Thoracic aorta (tissue), 2 donors: ENCODE measurements around the gene SMAD9. TPM values are rescaled to one million over a fixed set of nuclear protein-coding genes. Genes with fewer than 3 reads are reported as not detected.

Source experiments
- ATAC-seq: fragments of 150-250 bp; one replicate; pipeline ENCODE4 v1.8.0; 2017; ENCODE audit warnings: low read depth; ENCODE audit not compliant: insufficient number of reproducible peaks, low FRiP score
- DNase-seq: peaks from one replicate; pipeline ENCODE4 v3.0.0-alpha.2; 2020; ENCODE audit warnings: low spot score
- H3K27ac ChIP-seq, 2 donors: fragments of 200-600 bp; sonication (generic); 1 replicate in 1 of 2; 2 replicates in 1 of 2; pipeline ENCODE4 v1.5.1; 2016; ENCODE audit warnings: mild to moderate bottlenecking in 2 of 2, moderate library complexity in 2 of 2
- H3K27me3 ChIP-seq: fragments of 200-600 bp; sonication (generic); replicated peaks from 2 replicates; pipeline ENCODE4 v1.6.0; 2016; ENCODE audit warnings: mild to moderate bottlenecking; ENCODE audit not compliant: insufficient read depth
- H3K36me3 ChIP-seq: fragments of 200-600 bp; sonication (generic); one replicate; pipeline ENCODE4 v1.5.1; 2016
- H3K4me1 ChIP-seq, 2 donors: fragments of 200-600 bp; sonication (generic); 1 replicate in 1 of 2; 2 replicates in 1 of 2; pipeline versions ENCODE4 v1.5.1 to v1.6.0; 2016; ENCODE audit warnings: low read depth in 2 of 2, mild to moderate bottlenecking in 1 of 2; ENCODE audit not compliant: control insufficient read depth in 1 of 2
- H3K4me3 ChIP-seq: fragments of 200-600 bp; sonication (generic); 2 replicates; pipeline ENCODE4 v1.5.1; 2016; ENCODE audit warnings: mild to moderate bottlenecking
- H3K9me3 ChIP-seq: fragments of 200-600 bp; sonication (generic); 2 replicates; pipeline ENCODE4 v1.5.1; 2016
- total RNA-seq, 2 donors: library from RNA; depleted of rRNA; stranded (reverse); fragments of >200 nt; gene quantifications; one replicate each; pipeline versions ENCODE4 v1.1.0 to v1.2.3, GENCODE V29; 2016
- TF ChIP-seq, protein P1 (sequence below): fragments of 200-600 bp; sonication (generic); IDR thresholded peaks from one replicate; pipeline ENCODE4 v1.5.1; 2019; ENCODE audit warnings: antibody characterized with exemption

SMAD9 gene
- total RNA-seq, 2 donors from 2014 or later: 34.9 to 36.6 TPM

DNA sequence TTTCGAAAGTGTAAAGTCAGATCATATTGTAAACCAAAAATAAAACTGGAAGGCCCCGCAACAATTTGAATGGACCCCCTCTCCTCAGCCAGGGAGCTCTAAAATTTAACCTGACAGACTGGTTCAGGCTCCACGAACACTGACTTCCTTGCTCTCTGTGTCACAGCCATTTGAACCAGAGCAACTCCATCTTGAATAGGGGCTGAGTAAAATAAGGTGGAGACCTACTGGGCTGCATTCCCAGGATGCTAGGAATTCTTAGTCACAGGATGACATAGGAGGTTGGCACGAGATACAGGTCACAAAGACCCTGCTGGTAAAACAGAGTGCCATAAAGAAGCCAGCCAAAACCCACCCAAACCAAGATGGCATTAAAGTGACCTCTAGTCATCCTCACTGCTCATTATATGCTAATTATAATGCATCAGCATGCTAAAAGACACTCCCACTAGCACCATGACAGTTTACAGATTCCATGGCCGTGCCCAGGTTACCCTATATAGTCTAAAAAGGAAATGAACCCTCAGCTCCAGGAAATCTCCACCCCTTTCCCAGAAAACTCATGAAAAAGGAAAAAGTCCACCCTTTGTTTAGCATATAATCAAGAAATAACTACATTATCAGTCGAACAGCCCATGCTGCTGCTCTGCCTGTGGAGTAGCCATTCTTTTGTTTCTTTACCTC is 57.9 kb downstream of the SMAD9 start:
- Histone ChIP-seq H3K9me3 (no peaks in the 10 kb centered on the region), H3K27ac (no peak overlapping the region), H3K4me1 (peaks cover 2 to 7% of the 10 kb centered on the region in 2 donors), H3K36me3 (peaks cover 20% of the 10 kb centered on the region), H3K4me3 (no peak overlapping the region), H3K27me3 (no peaks in the 10 kb centered on the region)
- TF ChIP-seq, protein P1, sequence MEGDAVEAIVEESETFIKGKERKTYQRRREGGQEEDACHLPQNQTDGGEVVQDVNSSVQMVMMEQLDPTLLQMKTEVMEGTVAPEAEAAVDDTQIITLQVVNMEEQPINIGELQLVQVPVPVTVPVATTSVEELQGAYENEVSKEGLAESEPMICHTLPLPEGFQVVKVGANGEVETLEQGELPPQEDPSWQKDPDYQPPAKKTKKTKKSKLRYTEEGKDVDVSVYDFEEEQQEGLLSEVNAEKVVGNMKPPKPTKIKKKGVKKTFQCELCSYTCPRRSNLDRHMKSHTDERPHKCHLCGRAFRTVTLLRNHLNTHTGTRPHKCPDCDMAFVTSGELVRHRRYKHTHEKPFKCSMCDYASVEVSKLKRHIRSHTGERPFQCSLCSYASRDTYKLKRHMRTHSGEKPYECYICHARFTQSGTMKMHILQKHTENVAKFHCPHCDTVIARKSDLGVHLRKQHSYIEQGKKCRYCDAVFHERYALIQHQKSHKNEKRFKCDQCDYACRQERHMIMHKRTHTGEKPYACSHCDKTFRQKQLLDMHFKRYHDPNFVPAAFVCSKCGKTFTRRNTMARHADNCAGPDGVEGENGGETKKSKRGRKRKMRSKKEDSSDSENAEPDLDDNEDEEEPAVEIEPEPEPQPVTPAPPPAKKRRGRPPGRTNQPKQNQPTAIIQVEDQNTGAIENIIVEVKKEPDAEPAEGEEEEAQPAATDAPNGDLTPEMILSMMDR: no peak
- DNase-seq: no peak
- ATAC-seq: no peak

DNA sequence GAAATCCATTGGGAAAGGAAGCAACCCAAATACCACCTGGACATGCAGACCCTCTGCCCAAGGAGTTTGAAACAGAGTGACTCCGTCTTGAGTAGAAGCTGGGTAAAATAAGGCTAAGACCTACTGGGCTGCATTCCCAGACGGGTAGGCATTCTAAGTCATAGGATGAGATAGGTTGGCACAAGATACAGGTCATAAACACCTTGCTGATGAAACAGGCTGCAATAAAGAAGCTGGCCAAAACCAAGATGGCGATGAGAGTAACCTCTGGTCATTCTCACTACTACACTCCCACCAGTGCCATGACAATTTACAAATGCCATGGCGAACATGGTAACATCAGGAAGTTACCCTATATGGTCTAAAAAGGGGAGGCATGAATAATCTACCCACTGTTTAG is 60.8 kb downstream of the SMAD9 start:
- no peak for ATAC-seq
- DNase-seq: no peak
- Histone ChIP-seq H3K4me1 (peaks cover 2 to 7% of the 10 kb centered on the region in 2 donors), H3K9me3 (no peaks in the 10 kb centered on the region), H3K27ac (no peak overlapping the region), H3K27me3 (no peaks in the 10 kb centered on the region), H3K36me3 (peaks cover 8% of the 10 kb centered on the region), H3K4me3 (no peak overlapping the region)
- TF ChIP-seq, protein P1: no peak

DNA sequence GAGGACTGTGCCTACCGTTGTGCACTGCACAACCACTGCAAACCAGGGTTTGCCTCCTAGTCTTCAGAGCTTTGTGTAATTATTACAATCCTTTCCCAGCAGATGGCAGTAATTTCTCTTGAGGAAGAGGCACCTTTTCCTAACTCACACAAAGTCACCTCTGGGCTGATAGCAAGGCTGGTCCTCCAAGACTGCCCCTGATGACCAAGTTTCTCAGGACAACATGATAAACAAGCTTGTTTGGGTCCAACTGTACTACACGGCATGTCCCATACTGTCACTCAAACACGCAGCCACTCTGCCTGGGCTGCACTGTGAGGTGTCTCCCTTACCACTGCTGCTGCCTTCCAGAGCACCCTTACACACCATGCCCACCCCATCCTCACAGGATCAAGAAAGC is 61.7 kb downstream of the SMAD9 start:
- no peak for DNase-seq
- peaks cover 2 to 7% of the 10 kb centered on the region in 2 donors for H3K4me1 ChIP-seq
- H3K9me3 ChIP-seq: no peaks in the 10 kb centered on the region
- no peak overlapping the region for H3K4me3 ChIP-seq
- ATAC-seq: no peak
- H3K27me3 ChIP-seq: no peaks in the 10 kb centered on the region
- H3K36me3 ChIP-seq: peaks cover 14% of the 10 kb centered on the region
- TF ChIP-seq, protein P1: peak; percentile 47
- no peak overlapping the region for H3K27ac ChIP-seq

DNA sequence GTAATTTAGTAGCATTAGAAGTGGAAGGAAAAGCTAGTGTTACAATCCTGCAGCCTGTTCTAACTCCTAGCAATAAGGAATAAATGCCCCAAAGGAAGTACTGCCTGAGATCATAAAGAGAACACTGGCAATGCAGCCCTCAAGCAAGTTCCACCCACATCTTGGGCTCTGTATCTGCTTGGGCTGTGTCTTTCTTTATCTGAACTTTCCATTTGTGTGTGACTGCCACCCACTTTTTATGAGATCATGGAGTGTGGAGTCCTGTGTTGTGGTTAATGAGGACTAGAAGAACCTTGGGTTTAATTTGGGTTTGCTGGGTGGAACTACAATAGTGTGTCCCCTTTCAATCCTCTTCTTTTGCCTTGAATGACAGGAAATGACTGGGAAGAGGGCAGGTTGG is 62.8 kb downstream of the SMAD9 start:
- H3K9me3 ChIP-seq: no peaks in the 10 kb centered on the region
- TF ChIP-seq, protein P1: no peak
- H3K4me1 ChIP-seq: peaks cover under 1 to 3% of the 10 kb centered on the region in 2 donors
- no peak overlapping the region for H3K4me3 ChIP-seq
- ATAC-seq (no peak), DNase-seq (no peak)
- H3K36me3 ChIP-seq: peaks cover 23% of the 10 kb centered on the region
- H3K27me3 ChIP-seq: no peaks in the 10 kb centered on the region
- no peak overlapping the region for H3K27ac ChIP-seq

DNA sequence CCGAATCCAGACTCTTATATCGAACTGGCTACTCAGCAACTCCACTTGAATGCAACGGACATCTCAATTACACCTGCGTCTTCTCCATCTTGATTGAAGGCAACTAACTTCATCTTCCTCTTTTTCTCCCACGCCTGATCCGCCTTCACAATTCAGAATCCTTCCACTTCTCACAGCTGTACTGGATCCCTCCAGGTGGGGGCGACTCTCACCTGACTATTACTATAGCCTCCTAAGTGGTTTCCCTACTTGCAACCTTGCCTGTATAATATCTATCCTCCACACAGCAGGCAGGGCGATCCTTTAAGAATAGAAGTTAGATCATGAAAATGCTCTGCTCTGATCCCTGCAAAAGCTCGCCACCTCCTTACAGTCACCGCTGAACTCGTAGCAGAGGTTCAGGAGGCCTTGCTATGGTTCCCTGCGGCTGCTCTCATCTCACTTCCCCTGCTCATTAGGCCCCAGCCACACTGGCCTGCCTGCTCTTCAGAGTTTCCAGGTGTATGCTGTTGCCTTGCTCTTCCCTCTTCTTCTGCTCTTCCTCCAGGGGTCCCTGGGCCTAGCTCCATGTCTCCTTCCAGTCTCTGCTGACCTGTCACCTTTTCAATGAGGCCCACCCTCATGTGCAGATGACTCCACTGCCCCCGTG is 69.1 kb downstream of the SMAD9 start:
- Histone ChIP-seq H3K27ac (no peak overlapping the region), H3K4me3 (no peak overlapping the region), H3K36me3 (peaks cover 14% of the 10 kb centered on the region), H3K27me3 (no peaks in the 10 kb centered on the region), H3K9me3 (no peaks in the 10 kb centered on the region), H3K4me1 (peaks cover 0 to 15% of the 10 kb centered on the region in 2 donors)
- TF ChIP-seq, protein P1: no peak
- DNase-seq: no peak
- ATAC-seq: no peak
